Fibroblast of mammary gland (primary cell): ENCODE data around the gene SLC25A46.
A peak's percentile ranks its signal among the peaks of the same experiment; 100 is the strongest.
"Not testable (repeated sequence)": the region's sequence is repeated elsewhere in the genome, so short reads cannot be mapped to it uniquely, and the experiment has no call there.

Source experiments
- DNase-seq: peaks from one replicate; pipeline ENCODE4 v3.0.0-alpha.2; 2010; ENCODE audit warnings: low read depth
- H3K4me3 ChIP-seq: 2 replicates; pipeline ENCODE4 v1.5.1; 2011; ENCODE audit warnings: low read depth, mild to moderate bottlenecking, low read length, moderate library complexity; ENCODE audit not compliant: control insufficient read depth
- TF ChIP-seq, protein P1 (sequence below): conservative IDR thresholded peaks from 2 replicates; pipeline ENCODE4 v1.5.1; 2011; ENCODE audit warnings: low read depth, low read length, inconsistent platforms; ENCODE audit not compliant: control insufficient read depth, insufficient read depth

The SLC25A46 gene

DNA sequence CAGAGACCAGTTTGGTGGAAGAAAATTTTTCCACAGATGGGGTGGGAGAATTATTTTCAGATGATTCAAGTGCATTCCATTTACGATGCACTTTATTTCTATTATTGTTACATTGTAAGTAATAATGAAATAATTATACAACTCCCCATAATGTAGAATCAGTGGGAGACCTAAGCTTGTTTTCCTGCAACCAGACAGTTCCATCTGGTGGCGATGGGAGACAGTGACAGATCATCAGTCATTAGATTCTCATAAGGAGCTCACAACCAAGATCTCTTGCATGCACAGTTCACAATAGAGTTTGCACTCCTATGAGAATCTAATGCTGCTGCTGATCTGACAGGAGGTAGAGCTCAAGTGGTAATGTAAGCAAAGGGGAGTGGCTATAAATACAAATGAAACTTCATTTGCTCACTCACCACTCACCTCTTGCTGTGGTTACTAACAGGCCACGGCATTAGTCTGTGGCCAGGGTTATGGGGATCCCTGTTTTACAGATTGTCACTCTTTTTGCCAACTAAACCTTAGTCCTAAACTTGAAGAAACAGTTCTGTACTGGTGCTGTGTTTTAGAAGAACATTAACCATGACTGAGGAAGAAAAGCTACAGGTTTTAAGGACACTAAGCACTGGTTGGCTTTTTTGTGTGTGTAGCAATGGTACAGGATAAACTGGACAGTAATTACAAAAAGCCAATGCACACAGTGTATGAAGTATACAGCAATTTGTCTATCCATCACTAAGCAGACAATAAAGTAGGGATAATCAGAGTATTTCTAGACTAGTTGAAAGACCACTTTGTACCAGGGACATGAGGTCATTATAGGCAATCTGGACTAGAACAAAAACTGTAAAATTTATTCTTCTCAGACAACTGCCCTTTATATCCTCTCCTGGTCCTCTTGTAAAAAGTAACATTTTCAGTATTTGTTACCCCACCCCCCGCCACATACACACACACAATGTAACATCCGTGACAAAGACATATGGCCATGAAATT lies 22.3 kb upstream of the SLC25A46 start:
- DNase-seq: no peak
- no peak overlapping the region for H3K4me3 ChIP-seq
- TF ChIP-seq, protein P1, sequence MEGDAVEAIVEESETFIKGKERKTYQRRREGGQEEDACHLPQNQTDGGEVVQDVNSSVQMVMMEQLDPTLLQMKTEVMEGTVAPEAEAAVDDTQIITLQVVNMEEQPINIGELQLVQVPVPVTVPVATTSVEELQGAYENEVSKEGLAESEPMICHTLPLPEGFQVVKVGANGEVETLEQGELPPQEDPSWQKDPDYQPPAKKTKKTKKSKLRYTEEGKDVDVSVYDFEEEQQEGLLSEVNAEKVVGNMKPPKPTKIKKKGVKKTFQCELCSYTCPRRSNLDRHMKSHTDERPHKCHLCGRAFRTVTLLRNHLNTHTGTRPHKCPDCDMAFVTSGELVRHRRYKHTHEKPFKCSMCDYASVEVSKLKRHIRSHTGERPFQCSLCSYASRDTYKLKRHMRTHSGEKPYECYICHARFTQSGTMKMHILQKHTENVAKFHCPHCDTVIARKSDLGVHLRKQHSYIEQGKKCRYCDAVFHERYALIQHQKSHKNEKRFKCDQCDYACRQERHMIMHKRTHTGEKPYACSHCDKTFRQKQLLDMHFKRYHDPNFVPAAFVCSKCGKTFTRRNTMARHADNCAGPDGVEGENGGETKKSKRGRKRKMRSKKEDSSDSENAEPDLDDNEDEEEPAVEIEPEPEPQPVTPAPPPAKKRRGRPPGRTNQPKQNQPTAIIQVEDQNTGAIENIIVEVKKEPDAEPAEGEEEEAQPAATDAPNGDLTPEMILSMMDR: no peak

- TF ChIP-seq, protein P1: no peak
- peak; percentile 43 for DNase-seq
- H3K4me3 ChIP-seq: no peak overlapping the region
Observed at GRCh38 chr5:110718311-110718710, 20.5 kb upstream of the SLC25A46 start.

GRCh38 chr5:110726249-110727024 lies 12.4 kb upstream of the SLC25A46 start, which contains the start of gene TMEM232:
Gene TMEM232 (minus strand): TSS chr5:110726671. CDS start chr5:110667352, 59,319 bp downstream.
- TF ChIP-seq, protein P1: no peak
- peak within 1 kb of the TSS; percentile 48 for H3K4me3 ChIP-seq
- peak; percentile 82 for DNase-seq

- TF ChIP-seq, protein P1: peak; percentile 23
- DNase-seq: peak; percentile 15
- H3K4me3 ChIP-seq: peak overlapping the region; percentile 48
Observed at GRCh38 chr5:110727025-110727314, 11.8 kb upstream of the SLC25A46 start.

GRCh38 chr5:110731499-110731898 lies 7.3 kb upstream of the SLC25A46 start:
- not testable (repeated sequence) for DNase-seq, H3K4me3 ChIP-seq

GRCh38 chr5:110734101-110734500 lies 4.7 kb upstream of the SLC25A46 start:
- DNase-seq: no peak
- TF ChIP-seq, protein P1: no peak
- H3K4me3 ChIP-seq: no peak overlapping the region

DNA sequence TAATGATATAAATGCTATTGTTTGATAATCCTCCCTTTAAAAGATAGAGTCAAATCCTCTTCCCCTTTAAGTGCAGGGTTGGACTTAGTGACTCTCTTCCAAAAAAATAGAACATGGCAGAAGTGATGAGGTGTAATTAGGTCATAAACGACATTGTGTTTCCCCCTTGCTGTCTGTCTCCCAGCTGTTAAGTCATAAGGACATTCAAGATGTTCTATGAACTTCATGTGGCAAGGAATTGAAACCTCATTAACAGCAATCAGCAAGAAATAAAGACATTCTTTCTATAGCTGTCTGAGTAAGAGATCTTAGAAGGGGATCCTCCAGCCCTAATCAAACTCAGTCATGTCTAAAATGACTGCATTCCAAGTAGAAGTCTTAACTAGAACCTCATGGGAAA lies 3.3 kb upstream of the SLC25A46 start:
- no peak for DNase-seq
- no peak overlapping the region for H3K4me3 ChIP-seq
- TF ChIP-seq, protein P1: no peak
